Fibroblast of the aortic adventitia (primary cell): ENCODE measurements around the gene LLPH. TPM values are rescaled to one million over a fixed set of nuclear protein-coding genes. Genes with fewer than 3 reads are reported as not detected.

Source experiments
- DNase-seq: peaks from one replicate; pipeline ENCODE4 v3.0.0-alpha.2; 2010; ENCODE audit warnings: low read depth
- H3K4me3 ChIP-seq: 2 replicates; pipeline ENCODE4 v1.5.1; 2011; ENCODE audit warnings: low read depth, mild to moderate bottlenecking, control low read depth, low read length, moderate library complexity
- total RNA-seq: library from RNA; depleted of rRNA; stranded (reverse); fragments of >200 nt; gene quantifications from 2 replicates; pipeline ENCODE4 v1.2.3, GENCODE V29; 2012; ENCODE audit warnings: low replicate concordance
- TF ChIP-seq, protein P1 (sequence below): IDR thresholded peaks from 2 replicates; pipeline ENCODE4 v1.5.1; 2011; ENCODE audit warnings: mild to moderate bottlenecking, low read length, control low read depth, inconsistent platforms; ENCODE audit not compliant: insufficient read depth

LLPH gene
- total RNA-seq, 1 donor, result 9.3 TPM

DNA sequence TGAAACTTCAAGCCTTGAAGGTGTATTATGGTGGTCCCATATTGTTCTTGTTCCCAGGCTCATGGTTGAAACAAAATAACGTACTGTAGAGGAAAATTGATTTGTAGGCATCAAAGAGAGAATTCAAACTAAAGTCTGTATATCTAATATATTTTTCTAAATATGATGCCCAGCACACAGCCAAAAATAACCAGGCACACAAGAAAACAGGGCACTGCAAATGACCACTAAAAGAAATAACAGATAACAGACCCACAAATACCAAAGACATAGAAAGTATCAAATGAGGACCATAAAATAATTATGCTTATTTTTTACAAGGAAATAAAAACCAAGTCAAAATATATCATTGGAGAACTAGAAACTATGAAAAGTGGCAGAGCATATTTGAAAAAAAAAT is 46.8 kb downstream of the LLPH start:
- TF ChIP-seq, protein P1, sequence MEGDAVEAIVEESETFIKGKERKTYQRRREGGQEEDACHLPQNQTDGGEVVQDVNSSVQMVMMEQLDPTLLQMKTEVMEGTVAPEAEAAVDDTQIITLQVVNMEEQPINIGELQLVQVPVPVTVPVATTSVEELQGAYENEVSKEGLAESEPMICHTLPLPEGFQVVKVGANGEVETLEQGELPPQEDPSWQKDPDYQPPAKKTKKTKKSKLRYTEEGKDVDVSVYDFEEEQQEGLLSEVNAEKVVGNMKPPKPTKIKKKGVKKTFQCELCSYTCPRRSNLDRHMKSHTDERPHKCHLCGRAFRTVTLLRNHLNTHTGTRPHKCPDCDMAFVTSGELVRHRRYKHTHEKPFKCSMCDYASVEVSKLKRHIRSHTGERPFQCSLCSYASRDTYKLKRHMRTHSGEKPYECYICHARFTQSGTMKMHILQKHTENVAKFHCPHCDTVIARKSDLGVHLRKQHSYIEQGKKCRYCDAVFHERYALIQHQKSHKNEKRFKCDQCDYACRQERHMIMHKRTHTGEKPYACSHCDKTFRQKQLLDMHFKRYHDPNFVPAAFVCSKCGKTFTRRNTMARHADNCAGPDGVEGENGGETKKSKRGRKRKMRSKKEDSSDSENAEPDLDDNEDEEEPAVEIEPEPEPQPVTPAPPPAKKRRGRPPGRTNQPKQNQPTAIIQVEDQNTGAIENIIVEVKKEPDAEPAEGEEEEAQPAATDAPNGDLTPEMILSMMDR, result no peak
- H3K4me3 ChIP-seq, result no peak overlapping the region
- DNase-seq, result no peak

DNA sequence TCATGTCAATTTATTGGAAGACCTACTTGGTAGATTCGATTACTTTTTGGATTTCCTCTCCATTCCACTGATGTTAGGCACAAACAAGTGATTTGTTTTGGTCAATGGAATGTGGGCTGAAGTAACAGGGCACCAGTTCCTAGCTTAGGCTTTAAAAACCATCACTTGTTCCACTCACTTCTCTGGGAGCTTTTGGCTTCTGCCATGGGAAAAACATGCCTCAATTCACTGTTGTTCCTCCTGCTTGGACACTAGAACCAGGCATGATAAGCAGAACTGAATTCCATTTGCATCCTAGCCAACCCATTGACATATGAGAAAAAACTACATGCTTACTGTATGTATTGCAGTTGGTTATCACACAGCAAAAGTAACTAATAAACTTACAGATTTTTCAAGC is 47.8 kb downstream of the LLPH start:
- H3K4me3 ChIP-seq, result no peak overlapping the region
- DNase-seq, result no peak
- TF ChIP-seq, protein P1, result no peak

DNA sequence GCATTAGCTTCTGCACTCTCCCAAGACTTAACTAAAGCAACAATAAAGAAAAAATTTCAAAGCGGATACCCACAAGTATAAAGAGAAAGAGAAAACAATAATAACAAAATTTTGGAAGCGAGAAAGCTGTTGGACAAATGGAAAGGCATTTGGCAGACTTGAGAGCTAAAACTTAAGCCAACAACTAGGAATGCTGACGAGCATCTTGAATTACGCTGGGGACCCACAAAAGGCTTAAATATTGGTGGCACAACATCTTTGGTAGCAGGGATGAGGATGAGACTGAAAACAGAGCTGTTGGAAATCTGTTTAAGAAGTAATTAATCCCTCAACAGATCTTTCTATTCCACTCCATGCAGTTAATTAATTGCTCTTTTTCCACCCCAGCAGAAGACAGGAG is 49.8 kb downstream of the LLPH start:
- TF ChIP-seq, protein P1, result no peak
- DNase-seq, result no peak
- no peak overlapping the region for H3K4me3 ChIP-seq

DNA sequence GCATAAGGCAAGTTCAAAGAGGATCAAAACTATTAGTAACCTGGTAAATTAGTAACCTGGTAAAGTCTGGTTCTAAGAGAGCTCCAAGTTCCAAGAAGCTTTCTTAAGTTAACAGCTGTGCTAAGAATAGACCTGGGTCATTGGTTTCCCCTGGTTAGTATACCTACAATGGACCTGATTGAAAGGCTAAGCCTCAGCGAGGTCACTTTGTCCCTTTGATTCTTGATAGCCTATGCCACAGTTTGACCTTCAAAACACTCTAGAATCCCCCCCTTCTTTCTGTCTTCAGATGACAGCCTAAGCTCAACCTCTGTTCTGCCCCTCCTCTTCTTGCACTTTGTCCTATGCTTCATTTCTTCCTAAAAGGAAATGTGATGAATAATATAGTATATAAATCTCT is 53.0 kb downstream of the LLPH start:
- no peak for DNase-seq
- H3K4me3 ChIP-seq, result no peak overlapping the region
- TF ChIP-seq, protein P1, result no peak

DNA sequence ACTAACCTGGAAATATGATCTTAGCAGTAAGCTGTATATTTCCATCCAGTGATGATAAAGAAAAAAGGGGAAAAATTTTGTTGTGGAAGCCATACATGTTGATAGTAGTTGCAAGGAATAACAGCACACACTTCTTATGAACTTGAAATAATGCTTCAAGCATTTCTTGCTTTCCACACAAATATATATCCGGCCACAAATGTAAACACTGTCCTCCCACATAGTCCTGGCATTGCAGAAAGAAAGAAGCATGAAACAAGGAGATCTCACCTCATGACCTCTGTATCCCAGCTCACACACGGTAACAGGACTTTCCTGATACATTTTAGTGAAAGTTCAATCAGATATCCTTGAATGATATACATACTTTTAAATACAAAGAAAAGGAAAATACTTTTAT is 56.0 kb downstream of the LLPH start:
- no peak overlapping the region for H3K4me3 ChIP-seq
- DNase-seq, result no peak
- TF ChIP-seq, protein P1, result no peak

DNA sequence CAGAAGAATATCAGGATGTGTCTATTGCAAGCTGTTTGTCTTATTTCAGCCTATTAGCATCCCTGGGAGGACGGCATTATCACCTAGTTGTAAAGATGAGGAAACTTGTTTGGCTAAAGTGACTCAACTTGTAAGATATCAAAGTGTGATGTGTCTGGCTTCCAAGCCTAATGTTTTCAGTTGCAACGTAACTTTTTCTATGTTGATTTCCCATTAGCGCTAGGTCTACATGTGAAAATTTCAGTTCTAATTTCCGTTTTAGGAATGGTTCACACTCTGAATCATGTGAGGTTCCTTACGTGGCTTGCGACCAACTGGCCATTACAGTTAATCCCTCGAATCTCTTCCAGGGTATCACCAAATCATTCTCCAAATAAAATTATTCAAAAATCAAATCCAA is 58.0 kb downstream of the LLPH start:
- TF ChIP-seq, protein P1, result no peak
- no peak overlapping the region for H3K4me3 ChIP-seq
- DNase-seq, result no peak

DNA sequence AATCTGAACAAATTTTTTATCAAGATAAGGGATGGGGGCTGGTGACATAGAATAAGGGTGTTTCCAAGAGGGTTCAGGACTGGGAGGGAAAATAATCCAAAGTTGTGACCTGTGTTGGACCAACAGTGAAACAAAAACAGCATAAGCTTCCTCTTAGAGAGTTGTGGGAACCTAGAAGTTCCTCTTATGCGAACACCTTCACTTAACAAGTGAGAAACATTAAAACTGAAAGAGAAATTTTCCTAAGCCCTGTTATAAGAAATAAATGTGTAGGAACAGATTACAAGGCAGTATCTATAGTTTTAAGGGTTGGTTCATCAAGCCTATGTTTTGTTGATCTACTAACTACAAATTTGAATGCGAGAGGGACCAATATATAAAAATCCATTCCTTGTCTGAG is 58.4 kb downstream of the LLPH start:
- DNase-seq, result no peak
- no peak overlapping the region for H3K4me3 ChIP-seq

More for the DNA sequence above, 58.4 kb downstream of the LLPH start:
- TF ChIP-seq, protein P1, result no peak
